K562 (cell line): Measurements from ENCODE around the gene ABCA4. TPM values are rescaled to one million over a fixed set of nuclear protein-coding genes. Genes with fewer than 3 reads are reported as not detected.

Experiments
- ATAC-seq: fragments of 200-7000 bp; cut with Tn5 transposase; 3 replicates; pipeline ENCODE4 v1.9.1; 2020; ENCODE audit warnings: moderate library complexity
- BruUV-seq: library from RNA; stranded (reverse); fragments of 400-500 nt; replicated peaks from 2 replicates; lab custom pipeline; 2021; lab: Mats Ljungman, UMichigan
- CTCF ChIA-PET: fragments of 300-600 bp; formaldehyde crosslinking; extraction: SDS; loops from one replicate; lab custom pipeline; 2021; ENCODE audit warnings: low intra/inter-chr PET ratio; lab: Yijun Ruan, JAX
- POLR2A ChIA-PET: fragments of 300-600, 350-650 bp; sonication (Branson Sonifier 250); formaldehyde crosslinking; extraction: SDS; loops from one replicate; lab custom pipeline; 2021; ENCODE audit warnings: antibody characterized with exemption, inconsistent platforms; lab: Yijun Ruan, JAX
- DNase-seq, 4 experiments: peaks; one replicate each; pipeline versions ENCODE4 v3.0.0 to v3.0.0-alpha.2; 2011 to 2018; ENCODE audit warnings: low spot score in 3 of 4, mixed read lengths in 3 of 4; ENCODE audit errors: extremely low read depth in 1 of 4
- FAIRE-seq: peaks from 2 replicates; lab custom pipeline; 2011; peaks lifted over from hg19 to GRCh38; lab: Jason Lieb, UNC
- H2AFZ ChIP-seq: 2 replicates; pipeline ENCODE4 v1.6.0; 2011; ENCODE audit warnings: low read depth, low read length, control low read depth, inconsistent platforms
- H3K27ac ChIP-seq: fragments of 200-600 bp; 3 replicates; pipeline ENCODE4 v1.8.0; 2011; ENCODE audit warnings: low read depth, mild to moderate bottlenecking, control low read depth, inconsistent platforms, low read length, moderate library complexity, mixed read lengths; ENCODE audit errors: extremely low read depth
- H3K27me3 ChIP-seq, 2 experiments: fragments of 300-600 bp in 1 of 2; 2 replicates in 1 of 2; 3 replicates in 1 of 2; pipeline versions ENCODE4 v1.6.0 to v1.8.0; 2011; ENCODE audit warnings: inconsistent platforms in 2 of 2, low read length in 2 of 2, mild to moderate bottlenecking in 1 of 2, mixed read lengths in 1 of 2, moderate library complexity in 1 of 2; ENCODE audit not compliant: control insufficient read depth in 2 of 2, insufficient read depth in 2 of 2
- H3K36me3 ChIP-seq: fragments of 300-600 bp; 3 replicates; pipeline ENCODE4 v1.8.0; 2011; ENCODE audit warnings: mild to moderate bottlenecking, low read length, inconsistent platforms; ENCODE audit not compliant: control insufficient read depth, insufficient read depth
- H3K4me1 ChIP-seq, 2 experiments: fragments of 200-600 bp in 1 of 2; replicated peaks in 1 of 2; 2 replicates in 1 of 2; 3 replicates in 1 of 2; pipeline versions ENCODE4 v1.5.1 to v1.8.0; 2011; ENCODE audit warnings: inconsistent platforms in 2 of 2, low read length in 2 of 2, mild to moderate bottlenecking in 1 of 2, mixed read lengths in 1 of 2, moderate library complexity in 1 of 2; ENCODE audit not compliant: control insufficient read depth in 2 of 2, insufficient read depth in 2 of 2
- H3K4me2 ChIP-seq: 2 replicates; pipeline ENCODE4 v1.6.1; 2011; ENCODE audit warnings: low read length, control low read depth, inconsistent platforms, mixed read lengths; ENCODE audit not compliant: insufficient read depth
- H3K4me3 ChIP-seq: fragments of 200-600 bp; sonication (generic), shearing (Covaris generic); 2 replicates; pipeline ENCODE4 v1.5.1; 2016; ENCODE audit warnings: control low read depth, inconsistent platforms
- H3K79me2 ChIP-seq: fragments of 200-600 bp; 3 replicates; pipeline ENCODE4 v1.8.0; 2011; ENCODE audit warnings: low read length, inconsistent platforms; ENCODE audit not compliant: control insufficient read depth, insufficient read depth
- H3K9ac ChIP-seq, 2 experiments: 2 replicates each; pipeline versions ENCODE4 v1.6.0 to v1.6.1; 2011; ENCODE audit warnings: low read depth in 2 of 2, low read length in 2 of 2, control low read depth in 1 of 2, inconsistent platforms in 1 of 2, mild to moderate bottlenecking in 1 of 2, mixed read lengths in 1 of 2; ENCODE audit not compliant: insufficient read depth in 1 of 2
- H3K9me1 ChIP-seq: one replicate; pipeline ENCODE4 v1.6.0; 2011; ENCODE audit warnings: inconsistent platforms, mild to moderate bottlenecking, low read length, moderate library complexity; ENCODE audit not compliant: control insufficient read depth, insufficient read depth
- H3K9me3 ChIP-seq: replicated peaks from 2 replicates; pipeline ENCODE4 v1.5.1; 2011; ENCODE audit warnings: low read depth, low read length, inconsistent platforms; ENCODE audit not compliant: control insufficient read depth, insufficient read depth
- H4K20me1 ChIP-seq: replicated peaks from 2 replicates; pipeline ENCODE4 v1.6.1; 2011; ENCODE audit warnings: low read length, inconsistent platforms, mixed read lengths; ENCODE audit not compliant: control insufficient read depth, insufficient read depth
- BRD9 ChIP-seq: fragments of 450-650 bp; IDR thresholded peaks from 2 replicates; pipeline ENCODE4 v1.6.1; 2018; ENCODE audit warnings: low read depth; ENCODE audit not compliant: partially characterized antibody
- DIDO1 ChIP-seq: fragments of 450-650 bp; IDR thresholded peaks from 2 replicates; pipeline ENCODE4 v1.6.1; 2016; ENCODE audit warnings: low read depth, missing biosample characterization, missing genetic modification characterization
- ELF4 ChIP-seq: fragments of 450-650 bp; formaldehyde crosslinking; IDR thresholded peaks from 2 replicates; pipeline ENCODE4 v1.4.0; 2022; ENCODE audit warnings: missing genetic modification characterization
- HDAC6 ChIP-seq: IDR thresholded peaks from 2 replicates; pipeline ENCODE4 v1.6.1; 2012; ENCODE audit warnings: low read depth, mild to moderate bottlenecking, control low read depth, inconsistent platforms, low read length, moderate library complexity
- IRF2 ChIP-seq: sonication (generic); formaldehyde crosslinking; IDR thresholded peaks from 2 replicates; pipeline ENCODE4 v1.8.1; 2022; ENCODE audit warnings: mild to moderate bottlenecking, missing genetic modification reagents
- OTX1 ChIP-seq: fragments of 450-650 bp; formaldehyde crosslinking; IDR thresholded peaks from 2 replicates; pipeline ENCODE4 v1.4.0; 2022; ENCODE audit warnings: mild to moderate bottlenecking
- THRB ChIP-seq: fragments of 450-650 bp; formaldehyde crosslinking; conservative IDR thresholded peaks from 2 replicates; pipeline ENCODE4 v1.4.0; 2022; ENCODE audit warnings: mild to moderate bottlenecking, missing genetic modification characterization
- ZBTB40 ChIP-seq, 2 experiments: fragments of 450-650 bp in 1 of 2; sonication (generic) in 1 of 2; formaldehyde crosslinking in 1 of 2; IDR thresholded peaks; 2 replicates each; pipeline versions ENCODE4 v1.7.1 to v1.9.0; 2016 to 2022; ENCODE audit warnings: inconsistent platforms in 1 of 2, mild to moderate bottlenecking in 1 of 2, missing genetic modification reagents in 1 of 2
- ZNF263 ChIP-seq: sonication (generic); formaldehyde crosslinking; IDR thresholded peaks from 2 replicates; pipeline ENCODE4 v1.8.0; 2022; ENCODE audit warnings: mild to moderate bottlenecking, missing genetic modification reagents, borderline replicate concordance
- WGBS: fragments of 100-300 bp; shearing (Covaris generic); methylation state at CpG from one replicate; pipeline ENCODE4 v1.1.6; 2016; ENCODE audit warnings: low coverage, mixed read lengths; ENCODE audit not compliant: insufficient coverage; ENCODE audit errors: missing lambda C conversion rate; 5-methylcytosine and 5-hydroxymethylcytosine counted together
- in situ Hi-C: fragments of 300-500 bp; cut with MboI; formaldehyde crosslinking; loops from 4 replicates; pipeline ENCODE4 v1.15.0; 2018; ENCODE audit warnings: inconsistent platforms, mixed read lengths
- intact Hi-C: fragments of 100-400 bp; cut with micrococcal nuclease; formaldehyde crosslinking; loops from 2 replicates; pipeline ENCODE4 v1.14.2; 2022
- polyA plus RNA-seq, 8 experiments: library from polyadenylated mRNA; depleted of rRNA in 4 of 8; stranded (reverse) in 5 of 8; unstranded in 3 of 8; fragments of >200 nt; fragmentation: Nextera tagmentation in 2 of 8; fragmentation: Illumina TruSeq in 1 of 8; extraction: Ambion mirVana in 2 of 8; extraction: Trizol in 1 of 8; gene quantifications; 2 replicates each; pipeline versions ENCODE4 v1.2.1 to v1.2.3, GENCODE V29; 2011 to 2014; ENCODE audit warnings: inconsistent platforms in 1 of 8, missing spikeins in 1 of 8
- total RNA-seq, 7 experiments: library from RNA; depleted of rRNA in 6 of 7; stranded (reverse); fragments of >200 nt in 6 of 7; fragmentation: Illumina TruSeq in 2 of 7; extraction: Trizol in 2 of 7; gene quantifications; 2 replicates each; pipeline versions ENCODE4 v1.2.1 to v1.2.3, GENCODE V29; 2011 to 2021; ENCODE audit warnings: low replicate concordance in 1 of 7

The ABCA4 gene
- total and polyA plus RNA-seq, 9 of the 15 experiments (the other 6 are each of a cell fraction or from before 2014, with no cell fraction given), result 0.01 to 0.04 TPM; not detected in 7

GRCh38 chr1:94014087-94014486 is 106.9 kb downstream of the ABCA4 start:
- no peaks in the 10 kb centered on the region for H4K20me1 ChIP-seq
- no peak overlapping the region for H2AFZ ChIP-seq
- H3K36me3 ChIP-seq, result no peaks in the 10 kb centered on the region
- H3K4me2 ChIP-seq, result no peak overlapping the region
- H3K79me2 ChIP-seq, result no peaks in the 10 kb centered on the region
- in situ Hi-C loops (no loop called here), intact Hi-C loops (no loop called here)
- H3K27ac ChIP-seq, result no peak overlapping the region
- no peak overlapping the region for H3K4me3 ChIP-seq
- no peaks in the 10 kb centered on the region for H3K9me1 ChIP-seq
- 6% methylated on average over 2 of the region's 6 CpGs for WGBS
- H3K9me3 ChIP-seq, result no peaks in the 10 kb centered on the region
- DNase-seq, result no peak
- peaks cover 4 to 22% of the 10 kb centered on the region in 2 experiments for H3K4me1 ChIP-seq
- peaks cover 0 to 11% of the 10 kb centered on the region in 2 experiments; a peak in 2 of 5 replicates for H3K27me3 ChIP-seq
- FAIRE-seq, result no peak
- ChIA-PET POLR2A (interaction anchor here (0.7 to 1.3 kb wide), 2 partner anchors 14 to 525 kb away, joined by 3 to 4 read pairs; no protein-coding TSS in a partner anchor), CTCF (no interaction called here)
- no peak for ATAC-seq
- BruUV-seq, result no TSS peak
- H3K9ac ChIP-seq, result no peak overlapping the region
- TF ChIP-seq DIDO1 (tag) (0 out of 2 replicates have a peak, but pooled peaks have one; percentile 19), IRF2 (CRISPR knock-in tag) (no peak), ELF4 (CRISPR knock-in tag) (0 out of 2 replicates have a peak, but pooled peaks have one; percentile 59), HDAC6 (no peak), THRB (CRISPR knock-in tag) (peak; percentile 94), BRD9 (no peak), OTX1 (CRISPR knock-in tag) (0 out of 2 replicates have a peak, but pooled peaks have one; percentile 47), ZBTB40 (IDR thresholded peaks at IDR 0.05) (no peak), ZBTB40 (CRISPR knock-in tag; IDR thresholded peaks at IDR 0.05) (no peak), ZNF263 (CRISPR knock-in tag) (no peak)
